HEK293 (cell line): ENCODE data around the gene TIMM17A.

ENCODE experiments used
- GLIS1 ChIP-seq: fragments of 450-650 bp; formaldehyde crosslinking; IDR thresholded peaks from 2 replicates; pipeline ENCODE4 v1.5.1; 2016; ENCODE audit warnings: missing biosample characterization, missing genetic modification characterization
- HOXC10 ChIP-seq: sonication (generic); formaldehyde crosslinking; IDR thresholded peaks from 2 replicates; pipeline ENCODE4 v1.8.1; 2023; ENCODE audit warnings: mild to moderate bottlenecking, missing genetic modification reagents
- RBAK ChIP-seq: fragments of 450-650 bp; formaldehyde crosslinking; IDR thresholded peaks from 2 replicates; pipeline ENCODE4 v1.5.1; 2016; ENCODE audit warnings: missing biosample characterization, missing genetic modification characterization
- SETDB1 ChIP-seq: IDR thresholded peaks from one replicate; pipeline ENCODE4 v1.6.1; 2017; ENCODE audit warnings: mild to moderate bottlenecking, low read length, moderate library complexity, mixed read lengths; ENCODE audit not compliant: insufficient read length
- SP7 ChIP-seq: fragments of 450-650 bp; formaldehyde crosslinking; IDR thresholded peaks from 2 replicates; pipeline ENCODE4 v1.5.1; 2016; ENCODE audit warnings: missing biosample characterization, missing genetic modification characterization
- ZEB2 ChIP-seq: fragments of 450-650 bp; formaldehyde crosslinking; IDR thresholded peaks from 2 replicates; pipeline ENCODE4 v1.5.1; 2016; ENCODE audit warnings: missing biosample characterization, missing genetic modification characterization
- ZFP3 ChIP-seq: fragments of 450-650 bp; formaldehyde crosslinking; IDR thresholded peaks from 2 replicates; pipeline ENCODE4 v1.5.1; 2016; ENCODE audit warnings: low read depth, missing biosample characterization, missing genetic modification characterization
- ZNF112 ChIP-seq: fragments of 450-650 bp; formaldehyde crosslinking; IDR thresholded peaks from 2 replicates; pipeline ENCODE4 v1.5.0; 2017; ENCODE audit warnings: missing biosample characterization, missing genetic modification characterization
- ZNF114 ChIP-seq: fragments of 450-650 bp; formaldehyde crosslinking; IDR thresholded peaks from 2 replicates; pipeline ENCODE4 v1.5.0; 2017; ENCODE audit warnings: missing biosample characterization, missing genetic modification characterization
- ZNF16 ChIP-seq: fragments of 450-650 bp; formaldehyde crosslinking; IDR thresholded peaks from 2 replicates; pipeline ENCODE4 v1.5.1; 2016; ENCODE audit warnings: low read depth, missing biosample characterization, missing genetic modification characterization
- ZNF174 ChIP-seq: fragments of 450-650 bp; formaldehyde crosslinking; IDR thresholded peaks from 2 replicates; pipeline ENCODE4 v1.5.0; 2017; ENCODE audit warnings: missing biosample characterization, mild to moderate bottlenecking, missing genetic modification characterization
- ZNF184 ChIP-seq: fragments of 450-650 bp; IDR thresholded peaks from 2 replicates; pipeline ENCODE4 v1.5.1; 2018; ENCODE audit warnings: missing biosample characterization, mild to moderate bottlenecking, missing genetic modification characterization
- ZNF19 ChIP-seq: fragments of 450-650 bp; formaldehyde crosslinking; IDR thresholded peaks from 2 replicates; pipeline ENCODE4; 2016; ENCODE audit warnings: missing biosample characterization, missing genetic modification characterization, low read depth
- ZNF23 ChIP-seq: fragments of 450-650 bp; formaldehyde crosslinking; IDR thresholded peaks from 2 replicates; pipeline ENCODE4 v1.5.1; 2016; ENCODE audit warnings: missing biosample characterization, missing genetic modification characterization, borderline replicate concordance
- ZNF292 ChIP-seq: fragments of 450-650 bp; formaldehyde crosslinking; IDR thresholded peaks from 2 replicates; pipeline ENCODE4 v1.5.1; 2016; ENCODE audit warnings: low read depth, missing biosample characterization, missing genetic modification characterization, borderline replicate concordance
- ZNF335 ChIP-seq: fragments of 450-650 bp; formaldehyde crosslinking; conservative IDR thresholded peaks from 2 replicates; pipeline ENCODE4 v1.5.1; 2016; ENCODE audit warnings: missing biosample characterization, missing genetic modification characterization
- ZNF548 ChIP-seq: fragments of 450-650 bp; formaldehyde crosslinking; IDR thresholded peaks from 2 replicates; pipeline ENCODE4 v1.5.1; 2016; ENCODE audit warnings: missing biosample characterization, missing genetic modification characterization
- ZNF571 ChIP-seq: fragments of 450-650 bp; formaldehyde crosslinking; IDR thresholded peaks from 2 replicates; pipeline ENCODE4 v1.5.0; 2017; ENCODE audit warnings: missing biosample characterization, missing genetic modification characterization
- ZNF585B ChIP-seq: fragments of 450-650 bp; formaldehyde crosslinking; IDR thresholded peaks from 2 replicates; pipeline ENCODE4 v1.5.1; 2016; ENCODE audit warnings: missing biosample characterization, missing genetic modification characterization
- ZNF658 ChIP-seq: fragments of 450-650 bp; formaldehyde crosslinking; IDR thresholded peaks from 2 replicates; pipeline ENCODE4; 2016; ENCODE audit warnings: missing biosample characterization, missing genetic modification characterization
- ZNF660 ChIP-seq: fragments of 450-650 bp; IDR thresholded peaks from 2 replicates; pipeline ENCODE4 v1.5.1; 2018; ENCODE audit warnings: missing biosample characterization, mild to moderate bottlenecking, missing genetic modification characterization
- ZNF707 ChIP-seq: fragments of 450-650 bp; formaldehyde crosslinking; IDR thresholded peaks from 2 replicates; pipeline ENCODE4 v1.5.1; 2016; ENCODE audit warnings: missing biosample characterization, missing genetic modification characterization
- ZXDB ChIP-seq: fragments of 450-650 bp; formaldehyde crosslinking; IDR thresholded peaks from 2 replicates; pipeline ENCODE4 v1.5.1; 2016; ENCODE audit warnings: missing biosample characterization, missing genetic modification characterization
- TF ChIP-seq, protein P1 (sequence below): fragments of 450-650 bp; formaldehyde crosslinking; IDR thresholded peaks from 2 replicates; pipeline ENCODE4 v1.5.1; 2016; ENCODE audit warnings: missing biosample characterization, missing genetic modification characterization, borderline replicate concordance
- TF ChIP-seq, protein P2 (sequence below): fragments of 450-650 bp; formaldehyde crosslinking; IDR thresholded peaks from 2 replicates; pipeline ENCODE4 v1.5.1; 2016; ENCODE audit warnings: missing biosample characterization, missing genetic modification characterization, low read depth
- TF ChIP-seq, protein P3 (sequence below): fragments of 450-650 bp; formaldehyde crosslinking; IDR thresholded peaks from 2 replicates; pipeline ENCODE4 v1.5.1; 2016; ENCODE audit warnings: missing biosample characterization, missing genetic modification characterization, borderline replicate concordance
- TF ChIP-seq, protein P4 (sequence below): sonication (generic); formaldehyde crosslinking; IDR thresholded peaks from 2 replicates; pipeline ENCODE4 v1.8.1; 2022; ENCODE audit warnings: mild to moderate bottlenecking, moderate library complexity, missing genetic modification reagents
- TF ChIP-seq, protein P5 (sequence below): fragments of 450-650 bp; formaldehyde crosslinking; IDR thresholded peaks from 2 replicates; pipeline ENCODE4 v1.5.1; 2016; ENCODE audit warnings: missing biosample characterization, missing genetic modification characterization

The TIMM17A gene

DNA sequence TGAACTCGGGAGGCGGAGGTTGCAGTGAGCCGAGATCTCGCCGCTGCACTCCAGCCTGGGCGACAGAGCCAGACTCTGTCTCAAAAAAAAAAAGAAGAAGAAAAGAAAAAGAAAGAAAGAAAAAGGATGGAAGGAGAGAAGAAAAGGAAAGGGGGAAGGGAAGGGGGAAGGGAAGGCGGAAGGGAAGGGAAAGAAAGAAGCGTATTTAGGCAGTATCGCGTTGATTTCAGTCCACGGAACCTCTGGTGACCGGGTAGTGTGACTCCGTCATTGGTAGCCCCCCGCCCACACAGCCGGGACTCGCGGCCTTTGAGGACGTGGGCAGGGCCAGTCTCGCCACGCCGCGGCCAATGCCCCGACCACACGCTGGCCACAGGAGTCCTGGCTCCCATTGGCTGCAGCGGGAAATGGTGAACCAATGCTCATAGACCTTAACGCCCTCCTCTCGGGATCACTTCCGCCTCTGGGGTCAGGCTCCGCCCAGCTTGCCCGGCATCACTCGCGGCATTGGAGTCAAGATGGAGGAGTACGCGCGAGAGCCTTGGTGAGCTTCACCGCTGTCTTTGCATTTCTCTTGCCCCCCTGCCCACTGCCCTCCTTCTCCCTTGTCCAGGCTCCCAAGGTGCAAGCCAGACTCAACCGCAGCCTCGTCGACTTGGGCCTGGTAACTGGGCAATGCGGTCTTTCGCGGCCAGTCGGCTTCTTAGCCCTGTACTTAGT lies at the start of gene TIMM17A (continued):
- TF ChIP-seq SP7 (tag by site-specific recombination) (peak; percentile 58; the same call in 1 of the 2 replicates), ZNF548 (tag by site-specific recombination) (no peak; the same call in 1 of the 2 replicates), RBAK (tag by site-specific recombination) (no peak), HOXC10 (no peak), ZNF707 (tag by site-specific recombination) (no peak; the same call in 1 of the 2 replicates), ZNF23 (no peak), GLIS1 (tag by site-specific recombination) (peak; percentile 58; the same call in 1 of the 2 replicates), ZNF571 (tag by site-specific recombination) (no peak), ZNF112 (no peak), ZNF114 (tag by site-specific recombination) (no peak), ZNF292 (tag by site-specific recombination) (0 out of 2 replicates have a peak, but pooled peaks have one; percentile 4), ZNF585B (tag by site-specific recombination) (no peak), SETDB1 (no peak), ZNF184 (tag by site-specific recombination) (no peak), ZNF658 (tag by site-specific recombination) (no peak), ZNF19 (tag by site-specific recombination) (no peak), ZNF335 (peak; percentile 92), ZNF16 (tag by site-specific recombination) (no peak), ZFP3 (no peak), ZXDB (tag by site-specific recombination) (peak; percentile 86; the same call in 1 of the 2 replicates), ZNF174 (no peak), ZNF660 (tag by site-specific recombination) (no peak; the same call in 1 of the 2 replicates), ZEB2 (tag by site-specific recombination) (peak; percentile 64; the same call in 1 of the 2 replicates)
- TF ChIP-seq, protein P1, sequence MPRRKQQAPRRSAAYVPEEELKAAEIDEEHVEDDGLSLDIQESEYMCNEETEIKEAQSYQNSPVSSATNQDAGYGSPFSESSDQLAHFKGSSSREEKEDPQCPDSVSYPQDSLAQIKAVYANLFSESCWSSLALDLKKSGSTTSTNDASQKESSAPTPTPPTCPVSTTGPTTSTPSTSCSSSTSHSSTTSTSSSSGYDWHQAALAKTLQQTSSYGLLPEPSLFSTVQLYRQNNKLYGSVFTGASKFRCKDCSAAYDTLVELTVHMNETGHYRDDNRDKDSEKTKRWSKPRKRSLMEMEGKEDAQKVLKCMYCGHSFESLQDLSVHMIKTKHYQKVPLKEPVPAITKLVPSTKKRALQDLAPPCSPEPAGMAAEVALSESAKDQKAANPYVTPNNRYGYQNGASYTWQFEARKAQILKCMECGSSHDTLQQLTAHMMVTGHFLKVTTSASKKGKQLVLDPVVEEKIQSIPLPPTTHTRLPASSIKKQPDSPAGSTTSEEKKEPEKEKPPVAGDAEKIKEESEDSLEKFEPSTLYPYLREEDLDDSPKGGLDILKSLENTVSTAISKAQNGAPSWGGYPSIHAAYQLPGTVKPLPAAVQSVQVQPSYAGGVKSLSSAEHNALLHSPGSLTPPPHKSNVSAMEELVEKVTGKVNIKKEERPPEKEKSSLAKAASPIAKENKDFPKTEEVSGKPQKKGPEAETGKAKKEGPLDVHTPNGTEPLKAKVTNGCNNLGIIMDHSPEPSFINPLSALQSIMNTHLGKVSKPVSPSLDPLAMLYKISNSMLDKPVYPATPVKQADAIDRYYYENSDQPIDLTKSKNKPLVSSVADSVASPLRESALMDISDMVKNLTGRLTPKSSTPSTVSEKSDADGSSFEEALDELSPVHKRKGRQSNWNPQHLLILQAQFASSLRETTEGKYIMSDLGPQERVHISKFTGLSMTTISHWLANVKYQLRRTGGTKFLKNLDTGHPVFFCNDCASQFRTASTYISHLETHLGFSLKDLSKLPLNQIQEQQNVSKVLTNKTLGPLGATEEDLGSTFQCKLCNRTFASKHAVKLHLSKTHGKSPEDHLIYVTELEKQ, result no peak
- TF ChIP-seq, protein P2, sequence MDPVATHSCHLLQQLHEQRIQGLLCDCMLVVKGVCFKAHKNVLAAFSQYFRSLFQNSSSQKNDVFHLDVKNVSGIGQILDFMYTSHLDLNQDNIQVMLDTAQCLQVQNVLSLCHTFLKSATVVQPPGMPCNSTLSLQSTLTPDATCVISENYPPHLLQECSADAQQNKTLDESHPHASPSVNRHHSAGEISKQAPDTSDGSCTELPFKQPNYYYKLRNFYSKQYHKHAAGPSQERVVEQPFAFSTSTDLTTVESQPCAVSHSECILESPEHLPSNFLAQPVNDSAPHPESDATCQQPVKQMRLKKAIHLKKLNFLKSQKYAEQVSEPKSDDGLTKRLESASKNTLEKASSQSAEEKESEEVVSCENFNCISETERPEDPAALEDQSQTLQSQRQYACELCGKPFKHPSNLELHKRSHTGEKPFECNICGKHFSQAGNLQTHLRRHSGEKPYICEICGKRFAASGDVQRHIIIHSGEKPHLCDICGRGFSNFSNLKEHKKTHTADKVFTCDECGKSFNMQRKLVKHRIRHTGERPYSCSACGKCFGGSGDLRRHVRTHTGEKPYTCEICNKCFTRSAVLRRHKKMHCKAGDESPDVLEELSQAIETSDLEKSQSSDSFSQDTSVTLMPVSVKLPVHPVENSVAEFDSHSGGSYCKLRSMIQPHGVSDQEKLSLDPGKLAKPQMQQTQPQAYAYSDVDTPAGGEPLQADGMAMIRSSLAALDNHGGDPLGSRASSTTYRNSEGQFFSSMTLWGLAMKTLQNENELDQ (tag by site-specific recombination), result no peak
- TF ChIP-seq, protein P3, sequence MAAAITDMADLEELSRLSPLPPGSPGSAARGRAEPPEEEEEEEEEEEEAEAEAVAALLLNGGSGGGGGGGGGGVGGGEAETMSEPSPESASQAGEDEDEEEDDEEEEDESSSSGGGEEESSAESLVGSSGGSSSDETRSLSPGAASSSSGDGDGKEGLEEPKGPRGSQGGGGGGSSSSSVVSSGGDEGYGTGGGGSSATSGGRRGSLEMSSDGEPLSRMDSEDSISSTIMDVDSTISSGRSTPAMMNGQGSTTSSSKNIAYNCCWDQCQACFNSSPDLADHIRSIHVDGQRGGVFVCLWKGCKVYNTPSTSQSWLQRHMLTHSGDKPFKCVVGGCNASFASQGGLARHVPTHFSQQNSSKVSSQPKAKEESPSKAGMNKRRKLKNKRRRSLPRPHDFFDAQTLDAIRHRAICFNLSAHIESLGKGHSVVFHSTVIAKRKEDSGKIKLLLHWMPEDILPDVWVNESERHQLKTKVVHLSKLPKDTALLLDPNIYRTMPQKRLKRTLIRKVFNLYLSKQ (tag by site-specific recombination), result no peak
- TF ChIP-seq, protein P4, sequence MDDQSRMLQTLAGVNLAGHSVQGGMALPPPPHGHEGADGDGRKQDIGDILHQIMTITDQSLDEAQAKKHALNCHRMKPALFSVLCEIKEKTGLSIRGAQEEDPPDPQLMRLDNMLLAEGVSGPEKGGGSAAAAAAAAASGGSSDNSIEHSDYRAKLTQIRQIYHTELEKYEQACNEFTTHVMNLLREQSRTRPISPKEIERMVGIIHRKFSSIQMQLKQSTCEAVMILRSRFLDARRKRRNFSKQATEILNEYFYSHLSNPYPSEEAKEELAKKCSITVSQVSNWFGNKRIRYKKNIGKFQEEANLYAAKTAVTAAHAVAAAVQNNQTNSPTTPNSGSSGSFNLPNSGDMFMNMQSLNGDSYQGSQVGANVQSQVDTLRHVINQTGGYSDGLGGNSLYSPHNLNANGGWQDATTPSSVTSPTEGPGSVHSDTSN (CRISPR knock-in tag), result peak; percentile 57; the same call in 1 of the 2 replicates
- TF ChIP-seq, protein P5, sequence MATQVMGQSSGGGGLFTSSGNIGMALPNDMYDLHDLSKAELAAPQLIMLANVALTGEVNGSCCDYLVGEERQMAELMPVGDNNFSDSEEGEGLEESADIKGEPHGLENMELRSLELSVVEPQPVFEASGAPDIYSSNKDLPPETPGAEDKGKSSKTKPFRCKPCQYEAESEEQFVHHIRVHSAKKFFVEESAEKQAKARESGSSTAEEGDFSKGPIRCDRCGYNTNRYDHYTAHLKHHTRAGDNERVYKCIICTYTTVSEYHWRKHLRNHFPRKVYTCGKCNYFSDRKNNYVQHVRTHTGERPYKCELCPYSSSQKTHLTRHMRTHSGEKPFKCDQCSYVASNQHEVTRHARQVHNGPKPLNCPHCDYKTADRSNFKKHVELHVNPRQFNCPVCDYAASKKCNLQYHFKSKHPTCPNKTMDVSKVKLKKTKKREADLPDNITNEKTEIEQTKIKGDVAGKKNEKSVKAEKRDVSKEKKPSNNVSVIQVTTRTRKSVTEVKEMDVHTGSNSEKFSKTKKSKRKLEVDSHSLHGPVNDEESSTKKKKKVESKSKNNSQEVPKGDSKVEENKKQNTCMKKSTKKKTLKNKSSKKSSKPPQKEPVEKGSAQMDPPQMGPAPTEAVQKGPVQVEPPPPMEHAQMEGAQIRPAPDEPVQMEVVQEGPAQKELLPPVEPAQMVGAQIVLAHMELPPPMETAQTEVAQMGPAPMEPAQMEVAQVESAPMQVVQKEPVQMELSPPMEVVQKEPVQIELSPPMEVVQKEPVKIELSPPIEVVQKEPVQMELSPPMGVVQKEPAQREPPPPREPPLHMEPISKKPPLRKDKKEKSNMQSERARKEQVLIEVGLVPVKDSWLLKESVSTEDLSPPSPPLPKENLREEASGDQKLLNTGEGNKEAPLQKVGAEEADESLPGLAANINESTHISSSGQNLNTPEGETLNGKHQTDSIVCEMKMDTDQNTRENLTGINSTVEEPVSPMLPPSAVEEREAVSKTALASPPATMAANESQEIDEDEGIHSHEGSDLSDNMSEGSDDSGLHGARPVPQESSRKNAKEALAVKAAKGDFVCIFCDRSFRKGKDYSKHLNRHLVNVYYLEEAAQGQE (tag by site-specific recombination), result peak; percentile 61; the same call in 1 of the 2 replicates
